Spleen (tissue), 11 donors: ENCODE measurements around the gene PTAFR. TPM values are rescaled to one million over a fixed set of nuclear protein-coding genes. Genes with fewer than 3 reads are reported as not detected.
A peak's percentile ranks its signal among the peaks of the same experiment; 100 is the strongest.

Experiments
- DNase-seq: peaks from one replicate; pipeline ENCODE4 v3.0.0-alpha.2; 2020
- H3K27ac ChIP-seq, 8 donors: fragments of 200-600 bp; sonication (generic) in 7 of 8; 1 replicate in 4 of 8; 2 replicates in 4 of 8; pipeline versions ENCODE4 v1.5.0 to v1.8.0; 2016 to 2021; ENCODE audit warnings: inconsistent platforms in 4 of 8, mild to moderate bottlenecking in 4 of 8, moderate library complexity in 1 of 8
- H3K27me3 ChIP-seq, 7 donors: fragments of 200-600 bp; sonication (generic) in 6 of 7; replicated peaks in 1 of 7; 1 replicate in 4 of 7; 2 replicates in 3 of 7; pipeline versions ENCODE4 v1.5.0 to v1.8.0; 2016 to 2021; ENCODE audit warnings: inconsistent platforms in 3 of 7, mild to moderate bottlenecking in 1 of 7
- H3K36me3 ChIP-seq, 6 donors: fragments of 200-600 bp; sonication (generic) in 5 of 6; 1 replicate in 4 of 6; 2 replicates in 2 of 6; pipeline versions ENCODE4 v1.5.0 to v1.8.0; 2016 to 2021; ENCODE audit warnings: inconsistent platforms in 2 of 6
- H3K4me1 ChIP-seq, 6 donors: fragments of 200-600 bp; sonication (generic) in 5 of 6; 1 replicate in 3 of 6; 2 replicates in 3 of 6; pipeline versions ENCODE4 v1.5.0 to v1.8.0; 2016 to 2021; ENCODE audit warnings: inconsistent platforms in 3 of 6
- H3K4me3 ChIP-seq, 8 donors: fragments of 200-600 bp; sonication (generic) in 7 of 8; 1 replicate in 4 of 8; 2 replicates in 4 of 8; pipeline versions ENCODE4 v1.5.0 to v1.8.0; 2016 to 2021; ENCODE audit warnings: inconsistent platforms in 4 of 8, mild to moderate bottlenecking in 4 of 8, moderate library complexity in 2 of 8
- H3K9me3 ChIP-seq, 8 donors: fragments of 200-600 bp; sonication (generic) in 7 of 8; 1 replicate in 4 of 8; 2 replicates in 4 of 8; pipeline versions ENCODE4 v1.5.0 to v1.8.0; 2016 to 2021; ENCODE audit warnings: inconsistent platforms in 4 of 8
- CTCF ChIP-seq, 11 experiments: fragments of 200-600 bp in 7 of 11; fragments of 450-650 bp in 4 of 11; sonication (generic) in 4 of 11; IDR thresholded peaks in 8 of 11; conservative IDR thresholded peaks in 3 of 11; 1 replicate in 7 of 11; 2 replicates in 4 of 11; pipeline versions ENCODE4 v1.4.0 to v1.8.0; 2016 to 2021; ENCODE audit warnings: antibody characterized with exemption in 11 of 11, inconsistent platforms in 4 of 11, mild to moderate bottlenecking in 1 of 11
- POLR2A ChIP-seq, 3 donors: fragments of 450-650 bp; IDR thresholded peaks; one replicate each; pipeline ENCODE4 v1.5.1; 2017; ENCODE audit warnings: antibody characterized with exemption in 3 of 3, mild to moderate bottlenecking in 1 of 3
- POLR2AphosphoS5 ChIP-seq, 3 donors: sonication (generic); formaldehyde crosslinking; IDR thresholded peaks; one replicate each; pipeline ENCODE4 v1.5.1; 2017; ENCODE audit warnings: antibody characterized with exemption in 3 of 3
- WGBS, 5 donors: extraction: QIAGEN DNeasy Blood & Tissue Kit in 3 of 5; methylation state at CpG; one replicate each; pipeline versions ENCODE4 v1.1.5 to v1.1.7; 2013 to 2018; 5-methylcytosine and 5-hydroxymethylcytosine counted together
- intact Hi-C: fragments of 100-400 bp; cut with DNase I; formaldehyde crosslinking; loops from one replicate; pipeline ENCODE4 v1.15.0; 2023; ENCODE audit warnings: low total_unique reads
- polyA plus RNA-seq, 3 donors: library from polyadenylated mRNA; stranded (reverse); fragments of 200-250 nt; gene quantifications; one replicate each; pipeline ENCODE4 v1.2.1, GENCODE V29; 2013
- total RNA-seq, 7 donors: library from RNA; depleted of rRNA in 3 of 7; stranded (reverse); fragments of >200 nt in 3 of 7; fragmentation: NEBNext Ultra II Directional in 4 of 7; extraction: Animal tissue kit (Norgen Biotek cat#: 25700) in 4 of 7; gene quantifications; one replicate each; pipeline versions ENCODE4 v1.1.0 to v1.2.1, GENCODE V29; 2016 to 2021
- donor health status: healthy with polysubstance abuse.
- donor health status: DM: no; HTN: no; CAD: no; lungs with moderate emphysema.
- donor health status: DM: no; HTN: no; CAD: no.
- donor health status: Bipolar disorder and iron deficiency.
- donor health status: healthy.
- donor health status: DM: no; HTN: no; CAD: no.
- donor health status: DM: yes; HTN: yes; CAD: no.

The PTAFR gene
- total and polyA plus RNA-seq, 10 donors, result 5.0 to 32.2 (median 24.0) TPM

- DNase-seq, result no peak
- Histone ChIP-seq H3K27ac (peak overlapping the region in 6 of 8 donors; percentile 35 to 85 (median 63)), H3K4me3 (peak overlapping the region in 1 of 8 donors; percentile 44), H3K36me3 (no peaks in the 10 kb centered on the region), H3K9me3 (no peaks in the 10 kb centered on the region), H3K4me1 (peaks cover 0 to 74% (median 26%) of the 10 kb centered on the region in 6 donors), H3K27me3 (no peaks in the 10 kb centered on the region)
- 40 to 65% (median 45%) methylated on average over 2 of the region's 2 CpGs for WGBS, 5 donors
- intact Hi-C loops, result no loop called here
- no peak for TF ChIP-seq POLR2A (IDR thresholded peaks at IDR 0.05)
- TF ChIP-seq POLR2AphosphoS5 (IDR thresholded peaks at IDR 0.05), result no peak
- TF ChIP-seq CTCF (IDR thresholded peaks at IDR 0.05 in 8 of 11, conservative IDR thresholded peaks at IDR 0.05 in 3 of 11), result no peak
These were observed 65.3 kb downstream of the PTAFR start for GRCh38 chr1:28111157-28111556.

GRCh38 chr1:28110555-28110954, 65.9 kb downstream of the PTAFR start:
- no peaks in the 10 kb centered on the region for H3K36me3 ChIP-seq
- TF ChIP-seq CTCF (IDR thresholded peaks at IDR 0.05 in 8 of 11, conservative IDR thresholded peaks at IDR 0.05 in 3 of 11), result no peak
- TF ChIP-seq POLR2A (IDR thresholded peaks at IDR 0.05), result no peak
- TF ChIP-seq POLR2AphosphoS5 (IDR thresholded peaks at IDR 0.05), result no peak
- intact Hi-C loops, result no loop called here
- WGBS, 5 donors, result 50 to 89% (median 80%) methylated on average over 1 of the region's 1 CpG
- peak overlapping the region in 6 of 8 donors; percentile 35 to 85 (median 63) for H3K27ac ChIP-seq
- no peaks in the 10 kb centered on the region for H3K27me3 ChIP-seq
- no peaks in the 10 kb centered on the region for H3K9me3 ChIP-seq
- H3K4me3 ChIP-seq, result peak overlapping the region in 1 of 8 donors; percentile 44
- H3K4me1 ChIP-seq, result peaks cover 0 to 68% (median 23%) of the 10 kb centered on the region in 6 donors
- DNase-seq, result no peak

- DNase-seq, result no peak
- H3K9me3 ChIP-seq, result no peaks in the 10 kb centered on the region
- intact Hi-C loops, result no loop called here
- TF ChIP-seq CTCF (IDR thresholded peaks at IDR 0.05 in 8 of 11, conservative IDR thresholded peaks at IDR 0.05 in 3 of 11) (no peak), POLR2A (IDR thresholded peaks at IDR 0.05) (no peak), POLR2AphosphoS5 (IDR thresholded peaks at IDR 0.05) (no peak)
- H3K4me1 ChIP-seq, result peaks cover 0 to 59% (median 16%) of the 10 kb centered on the region in 6 donors
- no peaks in the 10 kb centered on the region for H3K27me3 ChIP-seq
- H3K4me3 ChIP-seq, result no peak overlapping the region
- H3K27ac ChIP-seq, result no peak overlapping the region
- 92 to 98% (median 95%) methylated on average over 3 of the region's 3 CpGs for WGBS, 5 donors
- no peaks in the 10 kb centered on the region for H3K36me3 ChIP-seq
These were observed 66.9 kb downstream of the PTAFR start for GRCh38 chr1:28109639-28110038.

- 79 to 87% (median 81%) methylated on average over 2 of the region's 2 CpGs for WGBS, 5 donors
- H3K4me1 ChIP-seq, result peaks cover 0 to 43% (median 11%) of the 10 kb centered on the region in 6 donors
- no peak overlapping the region for H3K4me3 ChIP-seq
- DNase-seq, result no peak
- no peaks in the 10 kb centered on the region for H3K9me3 ChIP-seq
- peak overlapping the region in 1 of 8 donors; percentile 30 for H3K27ac ChIP-seq
- no peaks in the 10 kb centered on the region for H3K27me3 ChIP-seq
- H3K36me3 ChIP-seq, result no peaks in the 10 kb centered on the region
- intact Hi-C loops, result no loop called here
- TF ChIP-seq POLR2A (IDR thresholded peaks at IDR 0.05) (no peak), POLR2AphosphoS5 (IDR thresholded peaks at IDR 0.05) (no peak), CTCF (IDR thresholded peaks at IDR 0.05 in 8 of 11, conservative IDR thresholded peaks at IDR 0.05 in 3 of 11) (no peak)
These were observed 68.5 kb downstream of the PTAFR start for GRCh38 chr1:28108001-28108400.
